NCI-H2107 treated with DMSO at 0.1 percent for 48 hours (cell line): ENCODE data around the gene LDAF1.
"Not testable (repeated sequence)": the region's sequence is repeated elsewhere in the genome, so short reads cannot be mapped to it uniquely, and the experiment has no call there.

Experiments
- DNase-seq: peaks from one replicate; lab custom pipeline; 2025; ENCODE audit not compliant: unreplicated experiment; lab: John Stamatoyannopoulos, UW

Gene LDAF1

GRCh38 chr16:21158208-21159110 lies at the start of gene LDAF1:
Gene LDAF1 (plus strand): TSS chr16:21158674. CDS start chr16:21161183, 2,509 bp downstream.
- DNase-seq: no peak

DNA sequence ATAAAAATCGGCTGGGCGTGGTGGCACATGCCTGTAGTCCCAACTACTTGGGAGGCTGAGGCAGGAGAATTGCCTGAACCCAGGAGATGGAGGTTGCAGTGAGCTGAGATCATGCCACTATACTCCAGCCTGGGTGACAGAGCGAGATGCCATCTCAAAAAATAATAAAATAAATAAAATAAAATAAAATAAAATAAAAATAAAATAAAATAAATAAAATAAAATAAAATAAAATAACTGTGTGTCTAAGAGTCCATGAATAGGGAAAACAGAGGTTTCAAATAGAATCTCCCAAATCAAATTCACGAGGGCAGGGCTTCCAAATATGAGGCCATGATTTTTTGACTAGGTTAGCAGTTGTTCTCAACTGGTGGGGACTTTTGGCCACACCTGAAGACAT lies 42.9 kb upstream of the LDAF1 start:
- not testable (repeated sequence) for DNase-seq

- DNase-seq: no peak
These were observed 42.3 kb upstream of the LDAF1 start for GRCh38 chr16:21116148-21116693.

GRCh38 chr16:21117567-21117966 lies 40.9 kb upstream of the LDAF1 start:
- DNase-seq: no peak

DNA sequence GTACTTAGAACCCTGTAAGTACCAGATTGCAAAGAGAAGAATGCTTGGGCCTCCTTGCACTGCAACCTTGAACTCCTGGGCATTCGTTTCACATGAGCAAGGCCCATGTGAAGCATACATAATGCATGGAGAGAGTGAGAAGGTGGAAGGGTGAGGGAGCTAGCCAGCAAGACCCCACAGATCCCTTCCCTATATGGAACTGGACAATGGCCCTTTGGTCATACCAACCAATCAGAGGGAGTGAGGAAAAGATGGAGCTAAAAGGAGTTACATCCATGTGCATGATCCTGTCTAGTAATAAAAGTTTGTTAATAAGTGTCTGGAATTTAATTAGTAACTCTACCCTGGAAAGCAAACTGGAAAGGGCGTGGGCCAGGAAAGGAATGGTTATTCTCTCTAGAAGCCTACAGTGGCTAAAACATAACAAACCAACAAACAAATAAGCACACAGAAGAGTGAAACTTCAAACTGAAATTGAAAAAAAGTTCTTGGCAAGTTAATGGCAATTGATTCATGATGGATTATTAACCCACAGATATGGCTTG lies 37.4 kb upstream of the LDAF1 start:
- DNase-seq: no peak

DNA sequence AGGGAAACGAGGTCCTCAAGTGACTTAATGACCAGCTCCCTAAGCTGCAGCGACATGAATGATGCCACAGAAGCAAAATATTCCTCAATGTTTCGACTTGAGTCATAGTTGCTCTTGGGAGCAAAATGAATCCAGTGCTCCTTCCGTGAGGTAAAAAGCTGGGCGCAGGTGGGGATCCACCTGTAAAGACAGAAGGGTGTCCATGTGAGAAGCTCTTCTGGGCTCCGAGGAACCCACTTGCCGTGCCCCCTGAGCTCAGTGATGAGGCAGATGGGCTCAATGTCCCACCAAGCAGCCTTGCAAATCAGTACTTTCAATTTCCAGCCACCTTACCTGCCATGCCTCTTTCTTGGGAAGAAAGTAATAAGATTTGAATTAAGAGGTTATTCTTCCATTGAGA lies 33.3 kb upstream of the LDAF1 start:
- no peak for DNase-seq

DNA sequence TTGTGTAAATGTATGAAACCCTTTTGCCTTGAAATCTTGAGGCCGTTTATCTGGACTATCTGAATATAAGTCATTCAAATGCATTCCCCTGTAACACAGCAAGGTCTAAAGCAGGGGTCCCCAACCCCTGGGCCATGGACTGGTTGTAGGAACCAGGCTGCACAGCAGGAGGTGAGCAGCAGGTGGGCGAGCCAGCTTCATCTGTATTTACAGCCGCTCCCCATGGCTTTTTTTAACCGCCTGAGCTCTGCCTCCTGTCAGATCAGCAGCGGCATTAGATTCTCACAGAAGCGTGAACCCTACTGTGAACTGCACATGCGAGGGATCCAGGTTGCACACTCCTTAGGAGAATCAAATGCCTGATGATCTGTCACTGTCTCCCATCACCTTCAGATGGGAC lies 32.0 kb upstream of the LDAF1 start:
- no peak for DNase-seq

GRCh38 chr16:21128991-21129390 lies 29.5 kb upstream of the LDAF1 start:
- DNase-seq: no peak

DNA sequence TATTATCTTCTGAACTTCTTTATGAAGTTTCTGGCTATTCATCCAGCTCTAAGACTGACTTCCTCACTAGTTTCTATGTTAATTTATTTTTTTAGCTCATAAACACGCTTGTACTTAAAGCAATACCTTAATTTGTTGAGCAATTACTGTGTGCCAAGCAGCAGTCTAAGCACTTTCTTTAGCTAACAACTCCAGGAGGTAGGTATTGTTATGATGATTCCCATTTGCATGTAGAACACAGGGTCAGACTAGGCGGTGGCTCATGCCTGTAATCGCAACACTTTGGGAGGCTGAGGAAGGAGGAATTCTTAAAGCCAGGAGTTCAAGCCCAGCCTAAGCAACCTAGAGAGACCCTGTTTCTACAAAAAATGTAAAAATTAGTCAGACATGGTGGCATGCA lies 27.7 kb upstream of the LDAF1 start:
- no peak for DNase-seq

- no peak for DNase-seq
These were observed 24.4 kb upstream of the LDAF1 start for GRCh38 chr16:21134053-21134452.

GRCh38 chr16:21145738-21146137 lies 12.7 kb upstream of the LDAF1 start:
- DNase-seq: no peak

DNA sequence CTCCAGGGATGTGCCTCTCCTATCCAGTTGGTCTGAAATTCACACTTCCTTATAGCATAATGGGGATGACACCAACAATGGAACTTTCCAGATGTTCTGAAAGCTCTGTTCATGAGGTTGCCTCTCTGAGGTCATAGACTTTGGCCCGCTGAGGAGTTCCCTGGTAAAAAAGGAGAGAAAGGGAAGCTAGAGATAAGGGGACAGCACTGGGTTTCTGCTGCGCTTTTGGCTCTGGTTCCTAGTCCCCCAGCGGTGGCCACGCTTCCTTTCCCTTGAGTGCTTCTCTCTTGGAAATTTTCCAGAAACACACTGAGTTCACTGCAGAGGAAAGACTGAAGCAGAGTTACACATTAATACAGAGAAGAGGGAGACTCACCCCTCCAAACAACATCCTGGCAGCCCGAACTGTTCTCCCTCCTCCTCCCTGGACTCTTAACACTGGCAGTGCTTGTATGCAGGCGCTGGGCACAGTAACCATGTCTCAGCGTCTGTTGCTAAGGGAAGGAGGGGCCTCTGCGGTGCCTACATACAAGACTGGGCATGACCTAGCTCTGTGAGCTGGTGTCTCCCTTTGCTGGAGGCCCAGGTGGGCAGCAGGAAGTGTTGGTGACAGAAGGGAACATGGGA lies 8.0 kb upstream of the LDAF1 start, which contains the start of gene DNAH3:
Gene DNAH3 (minus strand): TSS at position 472 of the 627 bp plus-strand sequence. CDS start 527 bp downstream, outside the sequence.
- peak; percentile 61 for DNase-seq

- DNase-seq: not testable (repeated sequence)
These were observed 6.1 kb upstream of the LDAF1 start for GRCh38 chr16:21152160-21153030.

GRCh38 chr16:21153124-21153729 lies 5.2 kb upstream of the LDAF1 start:
- not testable (repeated sequence) for DNase-seq

DNA sequence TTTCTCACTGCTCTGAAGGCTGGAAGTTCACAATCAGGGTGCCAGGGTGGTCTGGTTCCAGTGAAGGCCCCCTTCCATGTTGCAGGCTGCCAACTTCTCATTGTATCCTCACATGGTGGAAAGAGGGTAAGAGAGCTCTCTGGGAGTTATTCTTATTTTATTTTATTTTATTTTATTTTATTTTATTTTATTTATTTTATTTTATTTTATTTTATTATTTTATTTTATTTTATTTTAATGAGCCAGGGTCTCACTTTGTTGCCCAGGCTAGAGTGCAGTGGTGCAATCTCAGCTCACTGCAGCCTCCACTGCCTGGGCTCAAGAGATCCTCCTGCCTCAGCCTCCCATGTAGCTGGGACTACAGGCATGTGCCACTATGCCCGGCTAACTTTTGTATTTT lies 2.5 kb upstream of the LDAF1 start:
- not testable (repeated sequence) for DNase-seq

DNA sequence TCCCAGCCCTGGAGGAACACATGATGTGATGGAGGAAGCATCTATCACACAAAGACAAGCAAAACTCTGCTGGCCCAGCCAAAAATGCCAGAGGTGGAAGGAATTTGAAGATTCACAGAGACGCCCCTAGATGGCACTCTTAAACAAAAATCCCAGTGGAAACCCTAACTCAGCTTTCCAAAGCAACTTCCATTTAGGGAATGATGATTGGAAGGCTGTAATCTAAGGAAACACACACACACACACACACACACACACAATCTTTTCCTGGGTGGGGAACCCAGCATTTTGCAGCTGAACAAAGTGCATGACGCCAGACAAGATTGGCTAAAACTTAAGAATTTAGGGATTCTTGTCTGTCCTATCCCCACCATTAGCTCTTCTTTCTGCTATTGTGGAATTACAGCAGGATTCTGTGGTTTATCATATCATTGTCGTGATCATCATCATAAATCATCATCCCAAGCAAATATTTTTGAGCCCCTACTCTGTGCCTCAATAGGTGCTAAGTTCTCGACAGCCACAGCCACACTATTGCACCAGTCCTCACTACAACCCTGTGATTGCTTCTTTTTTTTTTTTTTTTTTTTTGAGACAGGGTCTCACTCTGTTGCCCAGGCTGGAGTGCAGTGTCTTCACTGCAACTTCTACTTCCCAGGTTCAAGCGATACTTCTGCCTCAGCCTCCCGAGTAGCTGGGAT lies 1.6 kb upstream of the LDAF1 start:
- DNase-seq: peak; percentile 25

GRCh38 chr16:21157632-21158031 lies 842 bp upstream of the LDAF1 start:
- no peak for DNase-seq

DNA sequence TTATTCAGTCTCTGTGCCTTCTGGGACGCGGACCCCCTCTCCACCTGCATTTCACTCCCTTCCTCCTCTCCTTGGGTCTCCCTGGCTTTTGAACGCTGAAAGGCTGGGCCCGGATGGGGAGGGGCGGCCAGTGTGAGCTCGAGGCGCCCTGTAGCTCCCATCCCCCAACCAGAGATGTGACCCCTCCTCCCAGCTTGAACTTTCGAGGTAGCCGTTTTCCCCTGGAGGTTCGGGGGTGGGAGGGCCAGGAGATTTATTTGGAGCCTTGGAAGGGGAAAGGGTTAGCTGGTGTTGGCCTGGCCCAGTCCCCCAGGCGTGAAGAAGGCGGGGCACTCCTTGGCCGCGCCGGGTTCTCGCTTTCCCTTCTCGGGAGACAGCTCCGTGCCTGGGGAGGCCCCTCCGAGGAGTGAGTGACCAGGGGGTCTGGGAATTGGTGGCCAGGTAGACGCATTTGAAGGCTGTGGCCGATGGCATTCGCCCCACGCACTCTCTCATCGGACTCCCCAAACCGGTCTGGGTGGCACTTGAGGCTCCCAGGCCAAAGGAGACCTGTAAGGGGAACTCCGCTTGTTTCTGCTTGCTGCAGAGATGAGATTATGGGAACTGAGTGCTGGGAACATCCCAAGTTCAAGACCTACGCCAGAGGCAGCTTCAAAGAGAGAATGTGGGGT lies 942 bp downstream of the LDAF1 start:
- no peak for DNase-seq

GRCh38 chr16:21160276-21160675 lies 1.8 kb downstream of the LDAF1 start:
- DNase-seq: no peak
